Measurements from ENCODE around the gene ZNF474.

The ZNF474 gene

GRCh38 chr5:122181863-122182262, 52.5 kb downstream of the ZNF474 start:
- H3K27ac Mint-ChIP-seq, result no peak overlapping the region
- TF ChIP-seq, protein P1, sequence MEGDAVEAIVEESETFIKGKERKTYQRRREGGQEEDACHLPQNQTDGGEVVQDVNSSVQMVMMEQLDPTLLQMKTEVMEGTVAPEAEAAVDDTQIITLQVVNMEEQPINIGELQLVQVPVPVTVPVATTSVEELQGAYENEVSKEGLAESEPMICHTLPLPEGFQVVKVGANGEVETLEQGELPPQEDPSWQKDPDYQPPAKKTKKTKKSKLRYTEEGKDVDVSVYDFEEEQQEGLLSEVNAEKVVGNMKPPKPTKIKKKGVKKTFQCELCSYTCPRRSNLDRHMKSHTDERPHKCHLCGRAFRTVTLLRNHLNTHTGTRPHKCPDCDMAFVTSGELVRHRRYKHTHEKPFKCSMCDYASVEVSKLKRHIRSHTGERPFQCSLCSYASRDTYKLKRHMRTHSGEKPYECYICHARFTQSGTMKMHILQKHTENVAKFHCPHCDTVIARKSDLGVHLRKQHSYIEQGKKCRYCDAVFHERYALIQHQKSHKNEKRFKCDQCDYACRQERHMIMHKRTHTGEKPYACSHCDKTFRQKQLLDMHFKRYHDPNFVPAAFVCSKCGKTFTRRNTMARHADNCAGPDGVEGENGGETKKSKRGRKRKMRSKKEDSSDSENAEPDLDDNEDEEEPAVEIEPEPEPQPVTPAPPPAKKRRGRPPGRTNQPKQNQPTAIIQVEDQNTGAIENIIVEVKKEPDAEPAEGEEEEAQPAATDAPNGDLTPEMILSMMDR (IDR thresholded peaks at IDR 0.05), result no peak
- peaks cover 9% of the 10 kb centered on the region for H3K27me3 Mint-ChIP-seq (ENCODE audit: low read depth, poor library complexity)
- peaks cover 18% of the 10 kb centered on the region for H3K4me1 Mint-ChIP-seq
- H3K9me3 Mint-ChIP-seq, result peaks cover 15% of the 10 kb centered on the region
- no peaks in the 10 kb centered on the region for H3K36me3 Mint-ChIP-seq (ENCODE audit: low read depth)
- no peak overlapping the region for H3K4me3 Mint-ChIP-seq
- no peak for DNase-seq

- H3K27ac Mint-ChIP-seq, result no peak overlapping the region
- TF ChIP-seq, protein P1 (IDR thresholded peaks at IDR 0.05), result no peak
- no peaks in the 10 kb centered on the region for H3K36me3 Mint-ChIP-seq (ENCODE audit: low read depth)
- peaks cover 15% of the 10 kb centered on the region for H3K4me1 Mint-ChIP-seq
- no peak for DNase-seq
- H3K4me3 Mint-ChIP-seq, result no peak overlapping the region
- peaks cover 15% of the 10 kb centered on the region for H3K9me3 Mint-ChIP-seq
- peaks cover 9% of the 10 kb centered on the region for H3K27me3 Mint-ChIP-seq (ENCODE audit: low read depth, poor library complexity)
These were observed 53.2 kb downstream of the ZNF474 start for GRCh38 chr5:122182491-122182921.

DNA sequence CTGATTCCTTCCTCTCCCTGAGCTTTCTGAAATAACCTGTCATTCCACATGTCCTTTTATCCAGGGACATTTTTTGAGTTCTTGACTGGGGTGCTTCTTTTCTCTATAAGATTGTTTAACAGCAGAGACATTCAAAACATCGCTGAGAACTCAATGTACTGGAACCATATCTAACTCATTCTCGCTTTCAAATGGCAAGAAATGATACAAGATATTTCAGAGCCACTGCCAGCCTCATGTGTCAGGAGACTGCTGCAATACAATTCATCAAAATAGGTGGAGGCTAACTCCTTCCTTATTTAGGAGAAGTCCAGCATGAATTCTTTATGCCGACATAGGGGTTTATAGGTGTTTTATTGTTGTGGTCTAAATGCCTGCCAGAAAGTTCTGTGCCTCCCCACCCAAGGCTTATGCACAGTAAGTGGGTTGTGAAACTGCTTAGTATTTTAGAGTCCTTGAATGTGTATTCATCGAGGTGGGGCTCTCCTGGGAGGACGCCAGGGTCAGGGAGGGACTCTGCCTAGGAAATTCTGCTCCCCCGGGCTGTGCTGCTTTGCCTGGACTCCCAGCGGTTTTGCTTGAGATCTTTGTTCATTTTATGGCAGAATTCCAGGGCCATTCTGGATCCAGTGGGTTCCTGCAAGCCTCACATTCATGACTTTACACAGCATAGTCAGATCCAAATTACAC, 53.9 kb downstream of the ZNF474 start:
- peaks cover 13% of the 10 kb centered on the region for H3K9me3 Mint-ChIP-seq
- no peaks in the 10 kb centered on the region for H3K36me3 Mint-ChIP-seq (ENCODE audit: low read depth)
- H3K27ac Mint-ChIP-seq, result no peak overlapping the region
- TF ChIP-seq, protein P1 (IDR thresholded peaks at IDR 0.05), result no peak
- H3K4me1 Mint-ChIP-seq, result peaks cover 19% of the 10 kb centered on the region
- H3K4me3 Mint-ChIP-seq, result no peak overlapping the region
- peaks cover 9% of the 10 kb centered on the region for H3K27me3 Mint-ChIP-seq (ENCODE audit: low read depth, poor library complexity)
- DNase-seq, result no peak

DNA sequence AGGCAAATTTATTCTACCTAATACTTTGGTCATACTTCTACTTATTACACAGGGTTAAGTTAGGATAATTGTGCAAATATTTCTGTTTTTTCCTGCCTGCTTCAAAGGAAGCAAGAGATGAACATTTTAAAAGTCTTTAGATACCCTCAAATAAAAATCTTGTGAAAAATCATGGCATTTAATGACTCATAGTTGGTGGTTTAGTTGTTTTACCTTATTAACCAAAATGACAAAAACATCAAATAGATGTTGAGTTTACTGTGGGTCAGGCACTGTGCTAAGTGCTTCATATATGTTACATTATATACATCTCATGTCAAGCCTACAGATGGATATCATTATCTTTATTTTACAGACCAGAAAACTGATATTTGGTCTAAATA, 54.4 kb downstream of the ZNF474 start:
- no peak overlapping the region for H3K27ac Mint-ChIP-seq
- H3K9me3 Mint-ChIP-seq, result peaks cover 8% of the 10 kb centered on the region
- H3K4me1 Mint-ChIP-seq, result peaks cover 22% of the 10 kb centered on the region
- DNase-seq, result no peak
- no peaks in the 10 kb centered on the region for H3K36me3 Mint-ChIP-seq (ENCODE audit: low read depth)
- no peak overlapping the region for H3K4me3 Mint-ChIP-seq
- peaks cover 9% of the 10 kb centered on the region for H3K27me3 Mint-ChIP-seq (ENCODE audit: low read depth, poor library complexity)
- TF ChIP-seq, protein P1 (IDR thresholded peaks at IDR 0.05), result no peak

DNA sequence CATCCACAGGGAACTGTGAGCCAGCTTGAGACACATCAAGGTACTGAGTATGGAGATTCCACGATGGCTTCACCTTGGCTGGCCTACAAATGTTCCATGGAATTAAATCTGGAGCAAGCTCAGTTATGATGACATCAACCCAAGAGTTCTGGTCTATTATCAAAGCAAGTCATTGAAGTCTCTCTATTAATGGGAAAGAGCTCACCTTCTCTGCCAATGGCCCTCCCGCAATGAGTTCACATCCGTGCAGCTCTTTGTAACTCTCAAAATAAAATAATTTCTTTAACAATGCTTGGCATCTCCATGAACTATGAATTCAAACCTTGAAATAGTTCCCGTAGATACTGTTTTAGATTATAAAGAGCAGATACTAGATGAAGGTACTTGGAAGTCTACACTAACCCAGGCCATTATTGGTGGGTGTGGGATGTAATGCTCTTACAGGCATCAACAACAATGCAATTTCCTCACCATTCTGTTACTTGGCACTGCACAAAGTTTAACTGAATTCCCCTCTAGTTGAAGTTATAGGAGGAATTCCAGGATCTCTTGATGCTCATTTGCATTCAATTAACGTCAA, 55.4 kb downstream of the ZNF474 start:
- TF ChIP-seq, protein P1 (IDR thresholded peaks at IDR 0.05), result no peak
- no peak for DNase-seq
- Mint-ChIP-seq H3K4me1 (peaks cover 22% of the 10 kb centered on the region), H3K4me3 (no peak overlapping the region), H3K27ac (no peak overlapping the region), H3K9me3 (no peaks in the 10 kb centered on the region), H3K27me3 (ENCODE audit: low read depth, poor library complexity) (peaks cover 9% of the 10 kb centered on the region), H3K36me3 (ENCODE audit: low read depth) (no peaks in the 10 kb centered on the region)

DNA sequence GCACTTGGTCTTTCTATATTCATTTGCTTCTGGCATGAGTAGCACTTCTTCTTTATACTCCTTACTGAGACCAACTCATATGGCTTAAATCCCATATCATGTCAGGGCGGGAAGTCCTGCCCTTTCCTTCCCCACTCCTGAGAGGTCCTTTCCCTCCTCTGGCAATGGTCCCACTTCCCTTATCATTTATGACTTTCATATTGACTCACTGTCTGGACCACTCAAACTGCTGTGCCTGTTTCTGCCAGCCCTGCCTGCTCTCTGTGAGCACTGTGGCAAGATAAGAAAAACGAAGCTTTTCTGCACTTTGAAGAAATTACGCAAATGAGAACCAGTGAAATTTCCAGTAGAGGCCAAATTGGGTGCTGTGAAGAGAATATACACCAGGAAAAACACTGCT, 58.1 kb downstream of the ZNF474 start:
- TF ChIP-seq, protein P1 (IDR thresholded peaks at IDR 0.05), result no peak
- H3K4me3 Mint-ChIP-seq, result no peak overlapping the region
- peaks cover 23% of the 10 kb centered on the region for H3K4me1 Mint-ChIP-seq
- no peaks in the 10 kb centered on the region for H3K36me3 Mint-ChIP-seq (ENCODE audit: low read depth)
- peaks cover 6% of the 10 kb centered on the region for H3K27me3 Mint-ChIP-seq (ENCODE audit: low read depth, poor library complexity)
- H3K27ac Mint-ChIP-seq, result no peak overlapping the region
- no peak for DNase-seq
- H3K9me3 Mint-ChIP-seq, result no peaks in the 10 kb centered on the region

Data from nephron progenitor cell (in vitro differentiated cells).